Measurements from ENCODE around the gene COL23A1. TPM values are rescaled to one million over a fixed set of nuclear protein-coding genes. Genes with fewer than 3 reads are reported as not detected.

COL23A1 gene
- polyA plus RNA-seq, 1 donor (not counting 4 experiments of a cell fraction or from before 2014, with no cell fraction given), result not detected

DNA sequence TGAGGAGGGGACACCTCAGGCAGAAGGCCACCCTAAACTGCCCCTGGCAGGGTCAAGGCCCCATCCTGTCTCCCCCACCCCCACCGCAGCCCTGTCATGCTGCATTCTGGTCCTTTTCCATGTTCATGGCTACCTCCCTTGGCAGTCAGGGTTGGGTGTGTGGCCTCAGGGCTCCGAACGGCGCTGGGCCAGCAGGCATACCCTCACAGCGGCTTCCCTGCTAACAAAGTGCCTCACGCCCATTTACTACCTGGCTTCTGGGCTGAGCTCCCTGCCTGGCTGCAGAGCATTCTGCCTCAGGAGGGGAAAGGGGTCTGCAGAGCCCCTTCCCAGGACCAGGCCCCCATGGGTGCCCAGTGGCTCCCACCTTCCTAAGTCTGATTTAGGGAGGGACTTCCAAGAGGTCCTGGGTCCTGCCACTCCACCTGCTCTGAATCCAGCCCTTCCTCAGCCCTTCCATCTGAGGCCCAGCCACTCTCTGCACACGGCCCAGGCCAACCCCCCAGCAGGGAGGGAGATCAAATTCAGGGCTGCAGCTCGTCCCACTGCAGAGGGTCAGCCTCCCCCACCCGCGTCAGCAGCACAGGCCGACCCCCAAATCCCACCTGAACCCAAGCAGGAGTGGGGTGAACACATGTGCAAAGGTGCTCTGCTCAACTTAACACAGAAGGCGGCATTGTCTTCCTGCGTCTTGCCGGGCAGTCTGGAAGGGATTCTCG lies 241.7 kb downstream of the COL23A1 start:
- no peaks in the 10 kb centered on the region for H3K79me2 ChIP-seq (ENCODE audit: control insufficient read depth, insufficient read depth, low read length)
- no peaks in the 10 kb centered on the region for H3K9me1 ChIP-seq (ENCODE audit: control insufficient read depth, extremely low read depth, insufficient read depth, low read length)
- no peaks in the 10 kb centered on the region for H3K27me3 ChIP-seq (ENCODE audit: control insufficient read depth, extremely low read depth, insufficient read depth, low read length)
- no peak overlapping the region for H3K4me2 ChIP-seq (ENCODE audit: control insufficient read depth, extremely low read depth, insufficient read depth, low read depth, low read length)
- no peaks in the 10 kb centered on the region for H4K20me1 ChIP-seq (ENCODE audit: control insufficient read depth, extremely low read depth, insufficient read depth, low read length)
- no peak for TF ChIP-seq EZH2 (IDR thresholded peaks at IDR 0.05; ENCODE audit: low read length)
- TF ChIP-seq, protein P1, sequence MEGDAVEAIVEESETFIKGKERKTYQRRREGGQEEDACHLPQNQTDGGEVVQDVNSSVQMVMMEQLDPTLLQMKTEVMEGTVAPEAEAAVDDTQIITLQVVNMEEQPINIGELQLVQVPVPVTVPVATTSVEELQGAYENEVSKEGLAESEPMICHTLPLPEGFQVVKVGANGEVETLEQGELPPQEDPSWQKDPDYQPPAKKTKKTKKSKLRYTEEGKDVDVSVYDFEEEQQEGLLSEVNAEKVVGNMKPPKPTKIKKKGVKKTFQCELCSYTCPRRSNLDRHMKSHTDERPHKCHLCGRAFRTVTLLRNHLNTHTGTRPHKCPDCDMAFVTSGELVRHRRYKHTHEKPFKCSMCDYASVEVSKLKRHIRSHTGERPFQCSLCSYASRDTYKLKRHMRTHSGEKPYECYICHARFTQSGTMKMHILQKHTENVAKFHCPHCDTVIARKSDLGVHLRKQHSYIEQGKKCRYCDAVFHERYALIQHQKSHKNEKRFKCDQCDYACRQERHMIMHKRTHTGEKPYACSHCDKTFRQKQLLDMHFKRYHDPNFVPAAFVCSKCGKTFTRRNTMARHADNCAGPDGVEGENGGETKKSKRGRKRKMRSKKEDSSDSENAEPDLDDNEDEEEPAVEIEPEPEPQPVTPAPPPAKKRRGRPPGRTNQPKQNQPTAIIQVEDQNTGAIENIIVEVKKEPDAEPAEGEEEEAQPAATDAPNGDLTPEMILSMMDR (optimal IDR thresholded peaks at IDR 0.05 in 1 of 3, IDR thresholded peaks at IDR 0.05 in 1 of 3, conservative IDR thresholded peaks at IDR 0.05 in 1 of 3; ENCODE audit: extremely low read depth in 1 of 3, insufficient read depth in 2 of 3, low read length in 3 of 3), result no peak
- H3K36me3 ChIP-seq (ENCODE audit: control insufficient read depth in 2 of 2, extremely low read depth in 1 of 2, insufficient read depth in 2 of 2, low read length in 2 of 2), result no peaks in the 10 kb centered on the region
- H2AFZ ChIP-seq (ENCODE audit: control insufficient read depth, low read length), result no peak overlapping the region
- H3K27ac ChIP-seq (ENCODE audit: control insufficient read depth, insufficient read depth, low read length), result no peak overlapping the region
- H3K9ac ChIP-seq (ENCODE audit: control insufficient read depth, extremely low read depth, insufficient read depth, low read length), result no peak overlapping the region
- H3K4me1 ChIP-seq (ENCODE audit: control insufficient read depth, extremely low read depth, insufficient read depth, low read length), result no peaks in the 10 kb centered on the region
- no peaks in the 10 kb centered on the region for H3K9me3 ChIP-seq (ENCODE audit: control insufficient read depth, low read depth, low read length)
- no peak for FAIRE-seq
- dilution Hi-C loops (cut with MboI; ENCODE audit: extremely low pct_ligation_motif_present, low sequenced_read_pairs), result no loop called here
- no peak overlapping the region for H3K4me3 ChIP-seq (ENCODE audit: control insufficient read depth in 2 of 3, extremely low read depth in 1 of 3, insufficient read depth in 2 of 3, low read depth in 1 of 3, low read length in 3 of 3)
- no peak for DNase-seq (ENCODE audit: low read depth, low spot score)

GRCh38 chr5:178347956-178348355 lies 242.2 kb downstream of the COL23A1 start:
- no peaks in the 10 kb centered on the region for H3K9me3 ChIP-seq (ENCODE audit: control insufficient read depth, low read depth, low read length)
- H3K27me3 ChIP-seq (ENCODE audit: control insufficient read depth, extremely low read depth, insufficient read depth, low read length), result no peaks in the 10 kb centered on the region
- H2AFZ ChIP-seq (ENCODE audit: control insufficient read depth, low read length), result no peak overlapping the region
- H3K27ac ChIP-seq (ENCODE audit: control insufficient read depth, insufficient read depth, low read length), result no peak overlapping the region
- no peaks in the 10 kb centered on the region for H4K20me1 ChIP-seq (ENCODE audit: control insufficient read depth, extremely low read depth, insufficient read depth, low read length)
- dilution Hi-C loops (cut with MboI; ENCODE audit: extremely low pct_ligation_motif_present, low sequenced_read_pairs), result no loop called here
- H3K4me1 ChIP-seq (ENCODE audit: control insufficient read depth, extremely low read depth, insufficient read depth, low read length), result no peaks in the 10 kb centered on the region
- H3K79me2 ChIP-seq (ENCODE audit: control insufficient read depth, insufficient read depth, low read length), result no peaks in the 10 kb centered on the region
- no peak overlapping the region for H3K4me2 ChIP-seq (ENCODE audit: control insufficient read depth, extremely low read depth, insufficient read depth, low read depth, low read length)
- DNase-seq (ENCODE audit: low read depth, low spot score), result no peak
- no peaks in the 10 kb centered on the region for H3K36me3 ChIP-seq (ENCODE audit: control insufficient read depth in 2 of 2, extremely low read depth in 1 of 2, insufficient read depth in 2 of 2, low read length in 2 of 2)
- no peak for TF ChIP-seq EZH2 (IDR thresholded peaks at IDR 0.05; ENCODE audit: low read length)
- TF ChIP-seq, protein P1 (optimal IDR thresholded peaks at IDR 0.05 in 1 of 3, IDR thresholded peaks at IDR 0.05 in 1 of 3, conservative IDR thresholded peaks at IDR 0.05 in 1 of 3; ENCODE audit: extremely low read depth in 1 of 3, insufficient read depth in 2 of 3, low read length in 3 of 3), result no peak
- H3K4me3 ChIP-seq (ENCODE audit: control insufficient read depth in 2 of 3, extremely low read depth in 1 of 3, insufficient read depth in 2 of 3, low read depth in 1 of 3, low read length in 3 of 3), result no peak overlapping the region
- no peaks in the 10 kb centered on the region for H3K9me1 ChIP-seq (ENCODE audit: control insufficient read depth, extremely low read depth, insufficient read depth, low read length)
- FAIRE-seq, result no peak
- no peak overlapping the region for H3K9ac ChIP-seq (ENCODE audit: control insufficient read depth, extremely low read depth, insufficient read depth, low read length)
